Measurements from ENCODE around the gene PPP4R3A. TPM values are rescaled to one million over a fixed set of nuclear protein-coding genes. Genes with fewer than 3 reads are reported as not detected.

The PPP4R3A gene
- total RNA-seq, 1 donor from 2014 or later, result 57.7 TPM

GRCh38 chr14:91417120-91417982 is 92.8 kb downstream of the PPP4R3A start, which contains the start of gene CCDC88C:
CCDC88C (minus strand) TSS chr14:91417820; CDS start chr14:91417690, 130 bp downstream.
- no peak for DNase-seq (ENCODE audit: low spot score)
- peaks cover 28% of the 10 kb centered on the region for H3K4me1 Mint-ChIP-seq (ENCODE audit: low read depth)
- peak within 1 kb of the TSS; percentile 61 for H3K4me3 Mint-ChIP-seq (ENCODE audit: unreplicated experiment)
- no peaks in the 10 kb centered on the region for H3K9me3 Mint-ChIP-seq (ENCODE audit: low read depth)
- no peak for TF ChIP-seq CTCF (IDR thresholded peaks at IDR 0.05)
- H3K27me3 Mint-ChIP-seq (ENCODE audit: low read depth), result peaks cover 5% of the 10 kb centered on the region
- no peaks in the 10 kb centered on the region for H3K36me3 Mint-ChIP-seq (ENCODE audit: low read depth)
- H3K27ac Mint-ChIP-seq (ENCODE audit: unreplicated experiment), result peak within 1 kb of the TSS; percentile 53

- no peak for TF ChIP-seq CTCF (IDR thresholded peaks at IDR 0.05)
- peak overlapping the region; percentile 53 for H3K27ac Mint-ChIP-seq (ENCODE audit: unreplicated experiment)
- peaks cover 28% of the 10 kb centered on the region for H3K4me1 Mint-ChIP-seq (ENCODE audit: low read depth)
- H3K4me3 Mint-ChIP-seq (ENCODE audit: unreplicated experiment), result peak overlapping the region; percentile 61
- DNase-seq (ENCODE audit: low spot score), result no peak
- H3K9me3 Mint-ChIP-seq (ENCODE audit: low read depth), result no peaks in the 10 kb centered on the region
- no peaks in the 10 kb centered on the region for H3K36me3 Mint-ChIP-seq (ENCODE audit: low read depth)
- H3K27me3 Mint-ChIP-seq (ENCODE audit: low read depth), result peaks cover 5% of the 10 kb centered on the region
Observed at GRCh38 chr14:91416744-91417119, 93.4 kb downstream of the PPP4R3A start.

- no peak for TF ChIP-seq CTCF (IDR thresholded peaks at IDR 0.05)
- Mint-ChIP-seq H3K27me3 (ENCODE audit: low read depth) (peaks cover 5% of the 10 kb centered on the region), H3K4me1 (ENCODE audit: low read depth) (peaks cover 28% of the 10 kb centered on the region), H3K36me3 (ENCODE audit: low read depth) (no peaks in the 10 kb centered on the region), H3K4me3 (ENCODE audit: unreplicated experiment) (peak overlapping the region; percentile 61), H3K9me3 (ENCODE audit: low read depth) (no peaks in the 10 kb centered on the region), H3K27ac (ENCODE audit: unreplicated experiment) (peak overlapping the region; percentile 53)
- no peak for DNase-seq (ENCODE audit: low spot score)
Observed at GRCh38 chr14:91415794-91416743, 94.0 kb downstream of the PPP4R3A start.

GRCh38 chr14:91414475-91414833 is 95.7 kb downstream of the PPP4R3A start:
- no peak for TF ChIP-seq CTCF (IDR thresholded peaks at IDR 0.05)
- Mint-ChIP-seq H3K4me3 (ENCODE audit: unreplicated experiment) (no peak overlapping the region), H3K36me3 (ENCODE audit: low read depth) (no peaks in the 10 kb centered on the region), H3K27me3 (ENCODE audit: low read depth) (peaks cover 5% of the 10 kb centered on the region), H3K27ac (ENCODE audit: unreplicated experiment) (no peak overlapping the region), H3K9me3 (ENCODE audit: low read depth) (no peaks in the 10 kb centered on the region), H3K4me1 (ENCODE audit: low read depth) (peaks cover 28% of the 10 kb centered on the region)
- no peak for DNase-seq (ENCODE audit: low spot score)

Data from chondrocyte (in vitro differentiated cells).